Stimulated activated naive CD8-positive, alpha-beta T cell treated with anti-CD3 and anti-CD28 coated beads, Interleukin-15, amount 100 ng/mL, for 72 hours (primary cell): ENCODE results near the gene MYO18A.

ENCODE experiments used
- ATAC-seq: fragments of 150-1000 bp; cut with Tn5 transposase; 2 replicates; pipeline ENCODE4 v1.10.0; 2021; ENCODE audit warnings: mild to moderate bottlenecking, moderate library complexity
- DNase-seq, 2 donors: peaks; one replicate each; pipeline ENCODE4 v3.0.0; 2021 to 2022
- H3K27ac Mint-ChIP-seq, 2 donors: one replicate each; pipeline ENCODE4 v1.8.0; 2022; ENCODE audit warnings: mild to moderate bottlenecking in 2 of 2, mixed read lengths in 2 of 2, moderate library complexity in 2 of 2
- H3K27me3 Mint-ChIP-seq: one replicate; pipeline ENCODE4 v1.8.0; 2022; ENCODE audit warnings: mixed read lengths
- H3K4me1 Mint-ChIP-seq: one replicate; pipeline ENCODE4 v1.8.0; 2022; ENCODE audit warnings: mild to moderate bottlenecking, mixed read lengths
- H3K4me3 Mint-ChIP-seq, 2 donors: one replicate each; pipeline ENCODE4 v1.8.0; 2022; ENCODE audit warnings: mild to moderate bottlenecking in 2 of 2, mixed read lengths in 2 of 2, moderate library complexity in 1 of 2
- H3K9me3 Mint-ChIP-seq, 2 donors: one replicate each; pipeline ENCODE4 v1.8.0; 2022; ENCODE audit warnings: mixed read lengths in 2 of 2

The MYO18A gene

DNA sequence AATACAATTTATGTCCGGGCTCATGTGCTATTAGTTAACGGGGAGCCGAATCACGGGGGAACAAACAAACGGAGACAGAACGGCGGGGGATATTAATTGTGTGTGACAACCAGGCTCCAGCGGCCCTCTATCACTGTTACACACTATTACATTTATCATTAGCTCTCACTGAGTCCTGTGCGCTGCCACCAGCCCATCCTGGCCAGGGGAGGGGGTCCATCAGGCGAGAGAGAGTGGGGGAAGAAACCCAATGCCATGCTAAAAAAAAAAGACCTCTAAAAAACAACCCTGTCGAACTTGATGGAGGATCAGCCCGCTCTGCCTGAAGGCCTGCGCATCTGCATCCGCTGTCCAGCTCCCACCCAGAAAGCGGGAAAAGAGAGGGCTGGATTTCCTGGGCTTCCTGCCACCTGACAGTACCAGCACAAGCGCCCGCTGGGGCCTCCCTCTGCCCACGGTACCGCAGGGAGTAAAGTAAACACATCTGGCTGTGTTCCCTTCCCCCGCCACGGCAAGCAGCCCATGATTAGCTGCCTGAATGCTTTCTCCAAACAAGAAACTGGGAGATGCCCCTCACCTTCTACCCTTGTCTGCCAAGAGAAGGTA is 95.6 kb downstream of the MYO18A start:
- Mint-ChIP-seq H3K27ac (no peak overlapping the region), H3K27me3 (no peaks in the 10 kb centered on the region), H3K4me1 (no peaks in the 10 kb centered on the region), H3K9me3 (no peaks in the 10 kb centered on the region), H3K4me3 (no peak overlapping the region)
- no peak for ATAC-seq
- no peak for DNase-seq

- DNase-seq = no peak
- H3K4me1 Mint-ChIP-seq = no peaks in the 10 kb centered on the region
These were observed 99.2 kb downstream of the MYO18A start for GRCh38 chr17:29080965-29081364.

DNA sequence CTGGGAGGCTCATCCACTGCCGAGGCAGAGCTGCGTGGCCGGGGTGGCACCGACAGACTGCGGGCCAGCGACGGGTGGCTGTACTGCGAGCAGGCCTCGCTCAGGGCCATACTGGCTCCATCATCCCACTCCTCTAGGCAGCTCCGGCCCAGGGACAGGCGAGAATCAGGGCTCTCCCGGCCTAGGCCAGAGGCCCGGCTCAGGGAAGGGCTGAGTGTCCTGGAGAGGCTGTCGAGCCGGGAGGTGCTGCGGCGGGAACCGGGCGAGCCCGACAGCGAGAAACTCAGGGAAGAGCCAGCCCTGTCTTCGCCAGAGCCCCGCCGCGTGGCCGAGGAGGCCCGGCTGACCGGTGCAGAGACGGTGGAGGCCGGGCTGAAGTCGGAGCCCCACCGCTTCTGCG is 99.9 kb downstream of the MYO18A start:
- ATAC-seq (no peak), DNase-seq (no peak)
- Mint-ChIP-seq H3K4me1 (no peaks in the 10 kb centered on the region), H3K27me3 (no peaks in the 10 kb centered on the region), H3K4me3 (no peak overlapping the region), H3K9me3 (no peaks in the 10 kb centered on the region), H3K27ac (no peak overlapping the region)

More at GRCh38 chr17:29080965-29081364, 99.2 kb downstream of the MYO18A start:
- H3K4me3 Mint-ChIP-seq = no peak overlapping the region
- no peak for ATAC-seq
- H3K27me3 Mint-ChIP-seq = no peaks in the 10 kb centered on the region
- H3K27ac Mint-ChIP-seq = no peak overlapping the region
- H3K9me3 Mint-ChIP-seq = no peaks in the 10 kb centered on the region

GRCh38 chr17:29079887-29080286 is 100.3 kb downstream of the MYO18A start:
- Mint-ChIP-seq H3K9me3 (no peaks in the 10 kb centered on the region), H3K27ac (no peak overlapping the region), H3K27me3 (no peaks in the 10 kb centered on the region), H3K4me1 (no peaks in the 10 kb centered on the region), H3K4me3 (no peak overlapping the region)
- ATAC-seq (no peak), DNase-seq (no peak)

DNA sequence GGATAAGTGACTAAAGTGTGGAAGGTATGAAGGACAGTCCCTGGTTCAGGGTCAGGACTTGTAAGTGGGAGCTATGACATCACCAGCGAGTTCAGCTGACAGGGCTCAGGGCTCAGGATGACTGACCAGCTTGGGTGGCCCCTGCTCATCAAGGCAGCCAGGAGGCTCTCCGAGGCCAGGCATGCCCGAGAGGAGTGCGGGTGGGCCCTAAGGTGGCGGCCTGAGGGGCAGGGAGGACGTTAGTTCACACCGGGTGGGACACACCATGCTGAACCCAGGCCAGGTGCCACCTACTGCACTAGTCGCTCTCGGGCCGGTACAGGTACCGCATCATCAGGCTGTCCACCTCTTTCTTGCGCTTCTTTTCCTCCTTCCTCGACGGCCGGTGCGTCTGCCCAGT is 100.8 kb downstream of the MYO18A start:
- DNase-seq = no peak
- Mint-ChIP-seq H3K4me1 (no peaks in the 10 kb centered on the region), H3K27me3 (no peaks in the 10 kb centered on the region), H3K27ac (no peak overlapping the region), H3K9me3 (no peaks in the 10 kb centered on the region), H3K4me3 (no peak overlapping the region)
- no peak for ATAC-seq

- H3K27me3 Mint-ChIP-seq = no peaks in the 10 kb centered on the region
- ATAC-seq = no peak
These were observed 101.8 kb downstream of the MYO18A start for GRCh38 chr17:29078183-29079045.

GRCh38 chr17:29077320-29077719 is 102.9 kb downstream of the MYO18A start:
- no peak overlapping the region for H3K4me3 Mint-ChIP-seq
- H3K4me1 Mint-ChIP-seq = no peaks in the 10 kb centered on the region
- DNase-seq = no peak
- H3K27me3 Mint-ChIP-seq = no peaks in the 10 kb centered on the region
- H3K27ac Mint-ChIP-seq = peak overlapping the region; percentile 37 to 94
- H3K9me3 Mint-ChIP-seq = no peaks in the 10 kb centered on the region
- no peak for ATAC-seq

More at GRCh38 chr17:29078183-29079045, 101.8 kb downstream of the MYO18A start:
- no peaks in the 10 kb centered on the region for H3K4me1 Mint-ChIP-seq
- H3K27ac Mint-ChIP-seq = no peak overlapping the region
- no peak overlapping the region for H3K4me3 Mint-ChIP-seq
- DNase-seq = no peak
- H3K9me3 Mint-ChIP-seq = no peaks in the 10 kb centered on the region

DNA sequence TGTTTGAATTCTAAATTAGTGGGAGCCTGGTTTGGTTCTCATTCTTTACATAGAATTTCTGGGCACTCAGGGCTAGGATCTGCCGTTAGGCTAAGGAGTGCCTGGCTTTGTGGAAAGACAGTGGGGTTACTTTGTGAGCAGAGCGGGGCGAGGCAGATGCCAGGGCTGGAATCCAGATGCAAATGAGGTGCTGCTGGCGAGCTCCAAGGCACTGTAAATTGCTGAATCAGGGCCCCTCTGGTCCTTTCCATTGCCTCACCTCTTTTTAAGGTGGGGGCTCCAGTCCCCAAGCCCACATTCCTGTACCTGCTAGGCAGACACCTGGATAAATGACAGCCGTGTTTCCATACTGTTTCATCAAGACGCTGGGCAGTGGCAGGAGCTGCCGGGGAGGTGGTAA is 103.5 kb downstream of the MYO18A start:
- Mint-ChIP-seq H3K4me3 (no peak overlapping the region), H3K9me3 (no peaks in the 10 kb centered on the region), H3K27me3 (no peaks in the 10 kb centered on the region), H3K27ac (no peak overlapping the region), H3K4me1 (no peaks in the 10 kb centered on the region)
- ATAC-seq = no peak
- DNase-seq = no peak

DNA sequence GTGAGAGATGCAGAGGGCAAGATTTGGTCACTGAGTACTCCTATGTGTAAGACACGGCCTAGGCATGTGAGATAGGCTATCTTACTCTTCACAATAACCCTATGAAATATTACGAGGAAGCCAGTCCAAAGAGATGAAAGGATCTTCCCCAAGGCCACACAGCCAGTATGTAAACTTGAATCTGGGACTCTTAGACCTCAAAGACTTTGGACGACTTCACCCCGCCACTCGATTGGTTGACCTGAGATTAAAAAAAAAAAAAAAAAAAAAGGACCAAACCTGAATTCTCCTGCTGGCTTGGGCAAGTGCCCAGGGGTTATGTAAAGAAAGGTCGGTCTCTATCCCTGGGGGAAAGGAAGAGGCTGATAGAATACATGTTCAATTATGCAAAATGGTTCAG is 104.1 kb downstream of the MYO18A start:
- Mint-ChIP-seq H3K9me3 (no peaks in the 10 kb centered on the region), H3K4me1 (no peaks in the 10 kb centered on the region), H3K27me3 (no peaks in the 10 kb centered on the region), H3K27ac (no peak overlapping the region), H3K4me3 (no peak overlapping the region)
- ATAC-seq (no peak), DNase-seq (no peak)

DNA sequence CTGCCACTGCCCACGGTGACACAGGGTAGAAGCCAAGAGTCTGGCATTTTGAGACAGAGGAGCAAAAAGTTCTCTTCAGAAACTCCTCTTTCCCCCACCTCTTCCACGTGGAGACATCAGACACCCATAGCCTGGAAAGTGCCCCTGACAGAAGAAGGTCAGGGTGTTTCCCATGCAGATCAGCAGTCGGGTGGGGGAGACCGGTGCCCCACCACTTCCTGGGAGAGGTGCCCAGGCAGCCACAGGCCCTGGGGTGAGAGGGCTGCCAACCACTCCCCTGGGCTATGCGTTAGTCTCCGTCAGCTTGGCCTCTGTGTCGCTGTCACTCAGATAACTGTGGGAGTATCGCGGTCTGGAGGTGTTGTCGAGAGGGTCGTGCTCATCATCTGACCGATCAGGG is 105.7 kb downstream of the MYO18A start:
- no peak for DNase-seq
- Mint-ChIP-seq H3K4me3 (no peak overlapping the region), H3K4me1 (no peaks in the 10 kb centered on the region), H3K9me3 (no peaks in the 10 kb centered on the region), H3K27me3 (no peaks in the 10 kb centered on the region), H3K27ac (no peak overlapping the region)
- no peak for ATAC-seq

DNA sequence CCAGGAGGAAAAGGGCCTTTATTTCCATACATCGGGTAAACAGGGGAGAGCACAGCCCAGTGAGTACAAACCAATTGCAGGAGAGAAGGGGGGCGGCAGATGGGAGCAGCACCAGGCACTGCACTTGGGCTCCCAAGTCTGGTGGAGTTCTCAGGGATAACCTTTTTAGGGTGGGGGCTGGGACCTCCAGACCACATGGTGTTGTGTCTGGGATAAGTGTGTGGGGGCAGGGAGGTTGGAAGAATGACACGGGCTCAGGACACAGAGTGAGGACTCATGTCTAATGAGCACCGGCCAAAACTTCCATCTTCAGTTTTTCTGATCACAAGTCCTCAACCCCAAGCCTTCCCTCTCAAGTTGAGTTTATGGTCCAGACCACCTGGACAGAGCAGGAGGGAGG is 106.7 kb downstream of the MYO18A start:
- no peak overlapping the region for H3K4me3 Mint-ChIP-seq
- H3K27ac Mint-ChIP-seq = peak overlapping the region in 1 of 2 donors; percentile 39
- H3K27me3 Mint-ChIP-seq = no peaks in the 10 kb centered on the region
- ATAC-seq (no peak), DNase-seq (no peak)
- no peaks in the 10 kb centered on the region for H3K4me1 Mint-ChIP-seq
- H3K9me3 Mint-ChIP-seq = no peaks in the 10 kb centered on the region

GRCh38 chr17:29073045-29073444 is 107.2 kb downstream of the MYO18A start:
- no peaks in the 10 kb centered on the region for H3K4me1 Mint-ChIP-seq
- no peaks in the 10 kb centered on the region for H3K9me3 Mint-ChIP-seq
- DNase-seq = no peak
- H3K27me3 Mint-ChIP-seq = no peaks in the 10 kb centered on the region
- no peak for ATAC-seq
- no peak overlapping the region for H3K4me3 Mint-ChIP-seq
- H3K27ac Mint-ChIP-seq = peak overlapping the region in 1 of 2 donors; percentile 39

- Mint-ChIP-seq H3K27me3 (no peaks in the 10 kb centered on the region), H3K27ac (no peak overlapping the region), H3K4me1 (no peaks in the 10 kb centered on the region), H3K4me3 (no peak overlapping the region), H3K9me3 (no peaks in the 10 kb centered on the region)
- ATAC-seq (no peak), DNase-seq (no peak)
These were observed 108.9 kb downstream of the MYO18A start for GRCh38 chr17:29071303-29071702.

DNA sequence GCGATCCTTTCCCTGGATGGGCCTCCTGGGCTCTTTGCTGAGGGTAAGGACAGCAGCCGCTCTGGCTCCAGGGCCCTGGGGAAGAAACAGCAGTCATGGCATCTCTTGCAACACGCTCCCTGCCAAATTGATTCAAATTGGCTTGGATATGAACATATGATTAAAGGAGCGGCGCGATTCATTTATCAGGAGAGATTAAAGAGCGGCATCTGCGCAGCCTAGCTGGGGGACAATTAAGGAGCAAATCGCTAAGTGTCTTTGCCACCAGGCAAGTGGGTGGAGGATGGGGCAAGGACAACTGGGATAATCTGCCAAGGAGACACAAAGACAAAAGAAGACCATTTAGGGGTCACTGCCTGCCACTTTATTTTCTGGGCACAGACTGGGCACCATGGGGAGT is 109.4 kb downstream of the MYO18A start:
- no peak for ATAC-seq
- Mint-ChIP-seq H3K4me1 (no peaks in the 10 kb centered on the region), H3K27me3 (no peaks in the 10 kb centered on the region), H3K4me3 (no peak overlapping the region), H3K27ac (no peak overlapping the region), H3K9me3 (no peaks in the 10 kb centered on the region)
- no peak for DNase-seq

- H3K4me3 Mint-ChIP-seq = no peak overlapping the region
- no peaks in the 10 kb centered on the region for H3K4me1 Mint-ChIP-seq
- DNase-seq (no peak), ATAC-seq (no peak)
- no peak overlapping the region for H3K27ac Mint-ChIP-seq
- H3K9me3 Mint-ChIP-seq = no peaks in the 10 kb centered on the region
- H3K27me3 Mint-ChIP-seq = no peaks in the 10 kb centered on the region
These were observed 109.9 kb downstream of the MYO18A start for GRCh38 chr17:29070308-29070707.

GRCh38 chr17:29069526-29070041 is 110.6 kb downstream of the MYO18A start:
- Mint-ChIP-seq H3K27me3 (no peaks in the 10 kb centered on the region), H3K4me3 (no peak overlapping the region), H3K9me3 (no peaks in the 10 kb centered on the region), H3K27ac (no peak overlapping the region), H3K4me1 (no peaks in the 10 kb centered on the region)
- DNase-seq (no peak), ATAC-seq (no peak)
